ENCODE results near the gene ZNF195. TPM values are rescaled to one million over a fixed set of nuclear protein-coding genes. Genes with fewer than 3 reads are reported as not detected.
"Not testable (repeated sequence)": the region's sequence is repeated elsewhere in the genome, so short reads cannot be mapped to it uniquely, and the experiment has no call there.

The ZNF195 gene
- total and polyA plus RNA-seq, 2 experiments from 2014 or later: 101 to 116 TPM

GRCh38 chr11:3338569-3339339, 40.2 kb downstream of the ZNF195 start:
- no peaks in the 10 kb centered on the region for H3K79me2 ChIP-seq (replicated peaks; ENCODE audit: insufficient read depth)
- no peak overlapping the region for H2AFZ ChIP-seq
- H3K9me2 ChIP-seq (ENCODE audit: insufficient read depth): no peaks in the 10 kb centered on the region
- H3K4me3 Mint-ChIP-seq: no peak overlapping the region
- H3K36me3 Mint-ChIP-seq (ENCODE audit: low read depth): no peaks in the 10 kb centered on the region
- no peaks in the 10 kb centered on the region for H3K27me3 ChIP-seq (ENCODE audit: insufficient read depth)
- no peak overlapping the region for H3K27ac ChIP-seq (ENCODE audit: low read depth)
- peaks cover 4% of the 10 kb centered on the region; the same call in 2 of the 3 replicates for H3K9me3 Mint-ChIP-seq
- H3F3A ChIP-seq (replicated peaks; ENCODE audit: low read depth): no peaks in the 10 kb centered on the region
- no peak for DNase-seq (ENCODE audit: low spot score)
- H3K4me1 ChIP-seq (ENCODE audit: insufficient read depth): no peaks in the 10 kb centered on the region
- no peak overlapping the region for H3K4me3 ChIP-seq
- no peak for TF ChIP-seq ZNF114 (CRISPR knock-in tag; IDR thresholded peaks at IDR 0.05)
- no peak for TF ChIP-seq ETS1 (IDR thresholded peaks at IDR 0.05)
- H3K27ac Mint-ChIP-seq: no peak overlapping the region
- H3K27me3 Mint-ChIP-seq (ENCODE audit: insufficient read depth, low read depth, poor library complexity): peaks cover 2% of the 10 kb centered on the region
- ATAC-seq: no peak
- H3K4me2 ChIP-seq: no peak overlapping the region
- H3K4me1 Mint-ChIP-seq: peaks cover 4% of the 10 kb centered on the region; the same call in 1 of the 3 replicates
- no peaks in the 10 kb centered on the region for H3K36me3 ChIP-seq (ENCODE audit: insufficient read depth)
- no peaks in the 10 kb centered on the region for H4K20me1 ChIP-seq (replicated peaks; ENCODE audit: insufficient read depth)

- not testable (repeated sequence) for H4K20me1 ChIP-seq (replicated peaks; ENCODE audit: insufficient read depth); H2AFZ ChIP-seq; H3K4me1 Mint-ChIP-seq; H3K36me3 Mint-ChIP-seq (ENCODE audit: low read depth); ATAC-seq; DNase-seq (ENCODE audit: low spot score); H3K4me2 ChIP-seq; H3F3A ChIP-seq (replicated peaks; ENCODE audit: low read depth); H3K4me1 ChIP-seq (ENCODE audit: insufficient read depth); H3K27me3 ChIP-seq (ENCODE audit: insufficient read depth); H3K4me3 ChIP-seq; H3K4me3 Mint-ChIP-seq; H3K9me2 ChIP-seq (ENCODE audit: insufficient read depth); H3K9me3 Mint-ChIP-seq; H3K27ac ChIP-seq (ENCODE audit: low read depth); H3K36me3 ChIP-seq (ENCODE audit: insufficient read depth); H3K27ac Mint-ChIP-seq; H3K79me2 ChIP-seq (replicated peaks; ENCODE audit: insufficient read depth); H3K27me3 Mint-ChIP-seq (ENCODE audit: insufficient read depth, low read depth, poor library complexity)
Measured at GRCh38 chr11:3336420-3336819, 42.5 kb downstream of the ZNF195 start.

- ATAC-seq; H3K4me3 Mint-ChIP-seq; H3K27me3 ChIP-seq (ENCODE audit: insufficient read depth); H3K36me3 Mint-ChIP-seq (ENCODE audit: low read depth); H3K4me1 Mint-ChIP-seq; H3K4me2 ChIP-seq; H3K9me3 Mint-ChIP-seq; H3F3A ChIP-seq (replicated peaks; ENCODE audit: low read depth); H3K36me3 ChIP-seq (ENCODE audit: insufficient read depth); H3K9me2 ChIP-seq (ENCODE audit: insufficient read depth); H4K20me1 ChIP-seq (replicated peaks; ENCODE audit: insufficient read depth); H2AFZ ChIP-seq; DNase-seq (ENCODE audit: low spot score); H3K27ac Mint-ChIP-seq; H3K27ac ChIP-seq (ENCODE audit: low read depth); H3K4me3 ChIP-seq; H3K79me2 ChIP-seq (replicated peaks; ENCODE audit: insufficient read depth); H3K27me3 Mint-ChIP-seq (ENCODE audit: insufficient read depth, low read depth, poor library complexity); H3K4me1 ChIP-seq (ENCODE audit: insufficient read depth): not testable (repeated sequence)
Measured at GRCh38 chr11:3333157-3333556, 45.8 kb downstream of the ZNF195 start.

GRCh38 chr11:3331078-3331477, 47.9 kb downstream of the ZNF195 start:
- H3K36me3 Mint-ChIP-seq (ENCODE audit: low read depth); H3K4me3 ChIP-seq; H3K4me2 ChIP-seq; H3K9me2 ChIP-seq (ENCODE audit: insufficient read depth); H3K79me2 ChIP-seq (replicated peaks; ENCODE audit: insufficient read depth); H4K20me1 ChIP-seq (replicated peaks; ENCODE audit: insufficient read depth); H3K36me3 ChIP-seq (ENCODE audit: insufficient read depth); ATAC-seq; H3K4me3 Mint-ChIP-seq; H2AFZ ChIP-seq; H3K27me3 Mint-ChIP-seq (ENCODE audit: insufficient read depth, low read depth, poor library complexity); H3K4me1 ChIP-seq (ENCODE audit: insufficient read depth); H3K27ac Mint-ChIP-seq; H3K4me1 Mint-ChIP-seq; H3K27ac ChIP-seq (ENCODE audit: low read depth); H3F3A ChIP-seq (replicated peaks; ENCODE audit: low read depth); H3K9me3 Mint-ChIP-seq; H3K27me3 ChIP-seq (ENCODE audit: insufficient read depth); DNase-seq (ENCODE audit: low spot score): not testable (repeated sequence)

DNA sequence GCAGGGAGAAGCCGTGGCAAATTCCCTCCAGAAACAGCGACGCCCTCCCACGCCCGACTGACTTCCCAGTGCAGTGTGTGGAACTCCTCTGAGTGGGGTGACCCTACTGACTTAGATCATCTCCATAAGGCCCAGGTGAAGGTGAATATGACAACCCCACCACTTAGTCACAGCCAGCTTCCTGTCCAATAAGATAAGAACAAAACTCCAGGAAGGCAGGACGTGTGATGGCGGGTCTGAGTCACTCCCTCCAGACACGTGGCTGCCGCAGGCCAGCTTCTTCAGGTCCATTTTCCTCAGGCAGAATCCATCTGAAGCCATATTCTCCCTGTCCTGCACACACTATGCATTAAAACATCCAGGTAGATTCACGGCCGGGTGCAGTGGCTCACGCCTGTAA, 48.9 kb downstream of the ZNF195 start:
- not testable (repeated sequence) for H3K9me3 Mint-ChIP-seq; H3K36me3 Mint-ChIP-seq (ENCODE audit: low read depth); H3K4me1 Mint-ChIP-seq; H3K27ac Mint-ChIP-seq; H2AFZ ChIP-seq; H3K4me3 ChIP-seq; H3K4me1 ChIP-seq (ENCODE audit: insufficient read depth); H3F3A ChIP-seq (replicated peaks; ENCODE audit: low read depth); H3K36me3 ChIP-seq (ENCODE audit: insufficient read depth); H3K79me2 ChIP-seq (replicated peaks; ENCODE audit: insufficient read depth); H3K4me2 ChIP-seq; H3K9me2 ChIP-seq (ENCODE audit: insufficient read depth); DNase-seq (ENCODE audit: low spot score); H3K27ac ChIP-seq (ENCODE audit: low read depth); H4K20me1 ChIP-seq (replicated peaks; ENCODE audit: insufficient read depth); ATAC-seq; H3K4me3 Mint-ChIP-seq; H3K27me3 Mint-ChIP-seq (ENCODE audit: insufficient read depth, low read depth, poor library complexity); H3K27me3 ChIP-seq (ENCODE audit: insufficient read depth)

DNA sequence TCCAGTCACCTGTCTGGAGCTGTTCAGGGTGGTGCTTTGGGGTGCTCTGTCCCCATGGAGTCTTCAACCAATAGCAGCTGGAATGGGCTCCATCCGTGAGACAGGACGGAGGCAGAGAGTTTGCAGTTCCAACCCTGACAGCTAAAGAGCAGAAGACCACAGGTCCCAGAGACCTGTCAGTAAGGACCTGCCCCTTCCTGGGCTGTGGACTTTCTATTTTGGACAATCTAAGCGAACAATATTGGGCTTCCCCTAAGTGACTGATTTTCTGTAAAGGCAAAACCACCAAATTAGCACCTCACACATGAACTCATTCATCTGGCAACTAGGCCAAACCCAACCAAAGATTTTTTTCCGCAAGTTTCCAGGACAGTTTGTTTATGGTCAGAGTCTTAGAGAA, 50.4 kb downstream of the ZNF195 start:
- not testable (repeated sequence) for ATAC-seq; H3K4me3 ChIP-seq; H3K36me3 ChIP-seq (ENCODE audit: insufficient read depth); H3F3A ChIP-seq (replicated peaks; ENCODE audit: low read depth); H3K27me3 Mint-ChIP-seq (ENCODE audit: insufficient read depth, low read depth, poor library complexity); H3K9me2 ChIP-seq (ENCODE audit: insufficient read depth); H3K27me3 ChIP-seq (ENCODE audit: insufficient read depth); H4K20me1 ChIP-seq (replicated peaks; ENCODE audit: insufficient read depth); H3K4me1 Mint-ChIP-seq; H3K4me1 ChIP-seq (ENCODE audit: insufficient read depth); H2AFZ ChIP-seq; H3K9me3 Mint-ChIP-seq; H3K4me2 ChIP-seq; H3K27ac ChIP-seq (ENCODE audit: low read depth); H3K4me3 Mint-ChIP-seq; H3K36me3 Mint-ChIP-seq (ENCODE audit: low read depth); H3K27ac Mint-ChIP-seq; H3K79me2 ChIP-seq (replicated peaks; ENCODE audit: insufficient read depth); DNase-seq (ENCODE audit: low spot score)
